ENCODE data around the gene CAB39. TPM values are rescaled to one million over a fixed set of nuclear protein-coding genes. Genes with fewer than 3 reads are reported as not detected.

The CAB39 gene
- polyA plus RNA-seq, 1 donor (not counting 4 experiments of a cell fraction or from before 2014, with no cell fraction given): 120 TPM

- H3K9me3 ChIP-seq (ENCODE audit: control insufficient read depth, low read depth, low read length): no peaks in the 10 kb centered on the region
- no peak overlapping the region for H3K9ac ChIP-seq (ENCODE audit: control insufficient read depth, extremely low read depth, insufficient read depth, low read length)
- H3K9me1 ChIP-seq (ENCODE audit: control insufficient read depth, extremely low read depth, insufficient read depth, low read length): no peaks in the 10 kb centered on the region
- dilution Hi-C loops (cut with MboI; ENCODE audit: extremely low pct_ligation_motif_present, low sequenced_read_pairs): no loop called here
- H3K4me3 ChIP-seq (ENCODE audit: control insufficient read depth in 2 of 3, extremely low read depth in 1 of 3, insufficient read depth in 2 of 3, low read depth in 1 of 3, low read length in 3 of 3): no peak overlapping the region
- no peak overlapping the region for H3K27ac ChIP-seq (ENCODE audit: control insufficient read depth, insufficient read depth, low read length)
- H3K4me1 ChIP-seq (ENCODE audit: control insufficient read depth, extremely low read depth, insufficient read depth, low read length): no peaks in the 10 kb centered on the region
- no peaks in the 10 kb centered on the region for H3K27me3 ChIP-seq (ENCODE audit: control insufficient read depth, extremely low read depth, insufficient read depth, low read length)
- FAIRE-seq: no peak
- no peaks in the 10 kb centered on the region for H3K79me2 ChIP-seq (ENCODE audit: control insufficient read depth, insufficient read depth, low read length)
- no peaks in the 10 kb centered on the region for H4K20me1 ChIP-seq (ENCODE audit: control insufficient read depth, extremely low read depth, insufficient read depth, low read length)
- no peak overlapping the region for H3K4me2 ChIP-seq (ENCODE audit: control insufficient read depth, extremely low read depth, insufficient read depth, low read depth, low read length)
- no peak for DNase-seq (ENCODE audit: low read depth, low spot score)
- TF ChIP-seq, protein P1, sequence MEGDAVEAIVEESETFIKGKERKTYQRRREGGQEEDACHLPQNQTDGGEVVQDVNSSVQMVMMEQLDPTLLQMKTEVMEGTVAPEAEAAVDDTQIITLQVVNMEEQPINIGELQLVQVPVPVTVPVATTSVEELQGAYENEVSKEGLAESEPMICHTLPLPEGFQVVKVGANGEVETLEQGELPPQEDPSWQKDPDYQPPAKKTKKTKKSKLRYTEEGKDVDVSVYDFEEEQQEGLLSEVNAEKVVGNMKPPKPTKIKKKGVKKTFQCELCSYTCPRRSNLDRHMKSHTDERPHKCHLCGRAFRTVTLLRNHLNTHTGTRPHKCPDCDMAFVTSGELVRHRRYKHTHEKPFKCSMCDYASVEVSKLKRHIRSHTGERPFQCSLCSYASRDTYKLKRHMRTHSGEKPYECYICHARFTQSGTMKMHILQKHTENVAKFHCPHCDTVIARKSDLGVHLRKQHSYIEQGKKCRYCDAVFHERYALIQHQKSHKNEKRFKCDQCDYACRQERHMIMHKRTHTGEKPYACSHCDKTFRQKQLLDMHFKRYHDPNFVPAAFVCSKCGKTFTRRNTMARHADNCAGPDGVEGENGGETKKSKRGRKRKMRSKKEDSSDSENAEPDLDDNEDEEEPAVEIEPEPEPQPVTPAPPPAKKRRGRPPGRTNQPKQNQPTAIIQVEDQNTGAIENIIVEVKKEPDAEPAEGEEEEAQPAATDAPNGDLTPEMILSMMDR (optimal IDR thresholded peaks at IDR 0.05 in 1 of 3, IDR thresholded peaks at IDR 0.05 in 1 of 3, conservative IDR thresholded peaks at IDR 0.05 in 1 of 3; ENCODE audit: extremely low read depth in 1 of 3, insufficient read depth in 2 of 3, low read length in 3 of 3): no peak
- TF ChIP-seq EZH2 (IDR thresholded peaks at IDR 0.05; ENCODE audit: low read length): no peak
- no peaks in the 10 kb centered on the region for H3K36me3 ChIP-seq (ENCODE audit: control insufficient read depth in 2 of 2, extremely low read depth in 1 of 2, insufficient read depth in 2 of 2, low read length in 2 of 2)
- H2AFZ ChIP-seq (ENCODE audit: control insufficient read depth, low read length): no peak overlapping the region
Observed at GRCh38 chr2:230852113-230852512, 139.5 kb downstream of the CAB39 start.

- Histone ChIP-seq H3K79me2 (ENCODE audit: control insufficient read depth, insufficient read depth, low read length) (no peaks in the 10 kb centered on the region), H3K27me3 (ENCODE audit: control insufficient read depth, extremely low read depth, insufficient read depth, low read length) (peaks cover 25% of the 10 kb centered on the region), H3K9me1 (ENCODE audit: control insufficient read depth, extremely low read depth, insufficient read depth, low read length) (no peaks in the 10 kb centered on the region), H3K27ac (ENCODE audit: control insufficient read depth, insufficient read depth, low read length) (no peak overlapping the region), H3K36me3 (ENCODE audit: control insufficient read depth in 2 of 2, extremely low read depth in 1 of 2, insufficient read depth in 2 of 2, low read length in 2 of 2) (no peaks in the 10 kb centered on the region), H3K9ac (ENCODE audit: control insufficient read depth, extremely low read depth, insufficient read depth, low read length) (no peak overlapping the region), H3K4me2 (ENCODE audit: control insufficient read depth, extremely low read depth, insufficient read depth, low read depth, low read length) (no peak overlapping the region), H3K9me3 (ENCODE audit: control insufficient read depth, low read depth, low read length) (no peaks in the 10 kb centered on the region), H4K20me1 (ENCODE audit: control insufficient read depth, extremely low read depth, insufficient read depth, low read length) (no peaks in the 10 kb centered on the region), H3K4me1 (ENCODE audit: control insufficient read depth, extremely low read depth, insufficient read depth, low read length) (peaks cover 7% of the 10 kb centered on the region), H3K4me3 (ENCODE audit: control insufficient read depth in 2 of 3, extremely low read depth in 1 of 3, insufficient read depth in 2 of 3, low read depth in 1 of 3, low read length in 3 of 3) (no peak overlapping the region), H2AFZ (ENCODE audit: control insufficient read depth, low read length) (no peak overlapping the region)
- TF ChIP-seq EZH2 (IDR thresholded peaks at IDR 0.05; ENCODE audit: low read length): no peak
- TF ChIP-seq, protein P1 (optimal IDR thresholded peaks at IDR 0.05 in 1 of 3, IDR thresholded peaks at IDR 0.05 in 1 of 3, conservative IDR thresholded peaks at IDR 0.05 in 1 of 3; ENCODE audit: extremely low read depth in 1 of 3, insufficient read depth in 2 of 3, low read length in 3 of 3): no peak
- DNase-seq (ENCODE audit: low read depth, low spot score) (no peak), FAIRE-seq (no peak)
- dilution Hi-C loops (cut with MboI; ENCODE audit: extremely low pct_ligation_motif_present, low sequenced_read_pairs): no loop called here
Observed at GRCh38 chr2:230861552-230862255, 149.1 kb downstream of the CAB39 start.

Data from keratinocyte (primary cell).